HG03196 (cell line): ENCODE data around the gene COA6.
A peak's percentile ranks its signal among the peaks of the same experiment; 100 is the strongest.
"Not testable (repeated sequence)": the region's sequence is repeated elsewhere in the genome, so short reads cannot be mapped to it uniquely, and the experiment has no call there.

ENCODE experiments used
- ATAC-seq: cut with Tn5 transposase; IDR thresholded peaks from one replicate; pipeline ENCODE4 v1.9.1; 2021; ENCODE audit not compliant: unreplicated experiment

COA6 gene

DNA sequence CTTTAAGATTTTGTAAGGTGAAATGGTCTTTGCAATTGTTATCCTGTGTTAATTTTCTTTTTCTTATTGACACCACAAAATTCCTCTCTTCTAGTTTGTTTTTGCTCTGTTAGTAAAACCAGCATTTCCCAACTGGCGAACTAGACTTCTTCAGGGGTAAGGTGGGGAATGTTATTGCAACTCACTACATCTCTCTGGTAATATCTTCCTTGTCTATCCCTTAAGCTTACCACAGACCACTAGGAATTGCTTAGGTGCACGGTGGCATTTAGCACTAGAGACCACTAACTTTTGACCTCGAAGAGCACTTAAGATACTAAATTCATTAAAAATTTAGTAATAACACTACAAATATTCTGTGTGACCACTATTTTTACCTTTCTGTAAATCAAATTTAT lies 4.2 kb upstream of the COA6 start:
- ATAC-seq, result no peak

DNA sequence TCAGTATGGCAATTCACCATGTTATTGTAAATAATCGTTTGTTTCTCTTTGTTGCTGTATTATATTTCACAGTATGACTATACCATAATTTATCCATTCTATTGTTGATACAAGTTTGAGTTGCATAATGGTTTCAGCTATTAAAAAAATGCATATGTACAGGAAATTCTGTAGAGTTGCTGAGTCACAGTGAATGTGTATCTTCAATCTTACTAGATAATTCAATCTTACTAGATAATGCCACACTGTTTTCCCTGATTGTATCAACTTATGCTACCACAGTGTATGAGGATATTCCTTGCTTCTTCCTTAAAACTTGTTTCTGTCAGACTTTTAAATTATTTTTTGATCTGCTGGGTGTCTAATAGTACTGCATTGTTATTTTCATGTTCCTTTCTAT lies 3.5 kb upstream of the COA6 start:
- ATAC-seq, result no peak

DNA sequence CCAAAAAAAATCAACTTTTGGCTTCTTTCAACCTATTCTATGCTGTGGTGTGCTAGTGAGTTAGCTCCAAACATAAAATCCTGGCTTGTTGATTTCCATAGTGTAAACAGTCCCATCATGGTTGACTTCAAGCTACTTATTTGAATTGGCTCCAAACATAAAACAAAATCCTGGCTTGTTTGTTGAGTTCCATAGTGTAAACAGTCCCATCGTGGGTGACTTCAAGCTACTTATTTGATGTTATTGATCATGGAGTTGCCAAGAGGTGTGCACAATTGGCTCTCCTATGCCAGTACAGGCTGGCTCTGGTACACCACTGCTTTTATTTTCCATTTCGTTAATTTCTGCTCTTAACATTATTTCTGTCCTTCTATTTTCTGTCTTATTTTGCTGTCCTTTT lies 1.8 kb upstream of the COA6 start:
- ATAC-seq, result no peak

DNA sequence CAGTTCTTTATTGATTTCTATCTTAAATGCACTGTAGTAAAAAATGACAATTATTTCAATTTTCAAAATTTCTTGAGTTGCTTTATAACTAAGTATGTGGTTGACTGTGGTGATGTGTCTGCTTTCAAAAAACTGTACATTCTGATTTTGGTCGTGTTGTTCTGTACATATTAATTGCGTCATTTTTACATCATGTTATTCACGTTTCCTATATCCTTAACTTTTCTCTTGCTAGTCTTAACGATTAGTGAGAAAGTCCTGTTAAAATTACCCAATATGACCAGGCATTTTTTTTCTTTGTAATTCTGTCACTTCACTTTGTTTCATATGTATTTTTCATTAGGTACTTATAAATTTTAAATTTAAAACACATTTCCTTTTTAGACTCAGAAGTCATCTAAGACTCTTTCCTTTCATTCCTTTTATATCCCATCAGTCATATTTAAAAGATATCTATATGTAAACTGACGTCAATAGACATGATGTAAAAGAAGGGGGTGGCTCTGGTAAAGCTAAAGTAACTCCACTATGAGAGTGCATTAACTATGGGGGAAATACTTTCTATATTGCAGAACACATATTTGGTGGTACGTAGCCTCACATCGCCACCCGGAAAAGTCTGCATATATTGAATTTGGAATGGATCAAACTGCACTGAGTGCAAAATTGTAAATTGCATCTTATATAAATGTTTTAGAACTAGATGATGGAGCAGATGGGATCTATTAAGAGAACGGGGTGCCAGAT lies 1.1 kb upstream of the COA6 start:
- no peak for ATAC-seq

DNA sequence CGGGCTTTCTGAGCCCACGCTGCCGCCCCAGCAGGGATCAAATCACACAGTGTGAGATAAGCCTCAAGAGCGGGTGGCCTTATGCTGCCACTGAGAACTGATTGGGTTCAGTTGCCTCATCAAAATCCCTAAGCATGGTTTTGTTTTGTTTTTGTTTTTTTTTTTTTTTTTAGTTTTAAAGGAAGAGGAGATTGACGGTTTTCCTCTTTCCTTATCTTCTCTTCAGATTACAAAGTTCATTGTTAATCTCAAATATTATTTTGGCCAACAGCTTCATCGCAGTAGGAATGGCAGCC lies 651 bp downstream of the COA6 start:
- peak; percentile 13 for ATAC-seq

DNA sequence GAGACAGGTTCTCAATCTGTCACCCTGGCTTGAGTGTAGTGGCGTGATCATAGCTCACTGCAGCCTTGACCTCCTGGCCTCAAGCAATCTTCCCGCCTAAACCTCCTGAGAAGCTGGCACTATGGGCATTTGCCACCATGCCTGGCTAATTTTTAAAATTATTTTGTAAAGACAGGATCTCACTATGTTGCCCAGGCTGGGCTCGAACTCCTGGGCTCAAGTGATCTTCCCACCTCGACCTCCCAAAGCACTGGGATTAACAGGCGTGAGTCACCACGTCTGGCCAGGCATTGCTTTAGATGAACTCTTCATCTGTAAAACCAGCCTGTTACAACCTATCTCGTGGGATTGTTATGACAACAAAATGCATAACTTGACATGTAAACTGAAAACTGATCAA lies 2.4 kb downstream of the COA6 start:
- ATAC-seq, result no peak

DNA sequence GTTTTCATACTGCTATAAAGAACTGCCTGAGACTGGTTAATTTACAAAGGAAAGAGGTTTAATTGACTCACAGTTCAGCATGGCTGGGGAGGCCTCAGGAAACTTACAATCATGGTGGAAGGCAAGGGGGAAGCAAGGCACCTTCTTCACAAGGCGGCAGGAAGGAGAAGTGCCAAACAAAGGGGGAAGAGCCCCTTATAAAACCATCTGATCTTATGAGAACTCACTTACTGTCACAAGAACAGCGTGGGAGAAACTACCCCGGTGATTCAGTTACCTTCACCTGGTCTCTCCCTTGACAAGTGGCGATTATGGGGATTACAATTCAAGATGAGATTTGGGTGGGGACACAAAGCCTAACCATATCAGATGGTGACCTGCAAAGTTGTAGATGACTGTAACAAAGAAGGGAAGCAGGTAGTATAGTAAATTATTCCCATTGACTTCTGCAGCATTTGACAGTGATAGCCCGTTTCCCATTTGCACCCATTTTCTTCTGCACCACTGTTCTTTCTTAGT lies 6.4 kb downstream of the COA6 start:
- not testable (repeated sequence) for ATAC-seq

DNA sequence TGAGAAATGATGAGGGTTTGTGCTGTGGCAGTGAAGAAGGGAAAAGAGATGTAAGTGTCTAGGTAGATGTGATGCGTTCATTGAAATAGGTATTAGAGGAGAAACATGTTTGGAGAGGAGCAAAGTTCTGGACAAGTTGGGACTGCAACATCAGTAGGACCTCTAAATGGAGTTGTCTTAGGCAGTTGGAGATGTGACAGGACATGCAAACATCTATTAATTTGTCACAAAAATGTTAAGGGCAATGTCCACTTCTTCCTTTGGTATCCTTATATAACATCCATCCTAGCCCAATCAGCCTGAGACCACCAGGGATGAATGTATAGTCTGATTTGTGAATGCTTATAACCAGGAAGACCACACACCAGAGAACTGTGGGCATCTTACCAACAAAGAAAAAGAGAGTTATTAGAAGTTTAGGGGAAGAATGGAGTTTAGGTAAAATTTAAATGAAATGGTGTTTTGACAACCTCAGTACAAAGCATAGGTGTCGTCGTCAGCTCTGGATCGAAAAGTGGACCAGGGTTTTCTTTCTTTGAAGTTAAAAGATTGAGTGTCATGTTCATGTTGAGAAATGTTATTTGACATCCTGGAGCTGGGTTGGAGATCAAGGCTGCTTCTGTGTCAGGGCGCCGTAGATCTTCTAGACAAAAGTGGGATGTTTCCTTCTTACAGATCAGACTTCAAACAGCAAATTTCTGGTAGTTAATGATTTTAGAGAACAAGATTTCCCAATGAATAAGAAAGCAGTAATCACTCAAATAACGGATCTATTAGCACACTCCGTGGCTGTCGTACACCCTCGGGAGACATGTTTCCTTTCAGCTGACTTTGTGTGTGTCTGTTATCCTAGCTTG lies 8.7 kb downstream of the COA6 start:
- no peak for ATAC-seq

DNA sequence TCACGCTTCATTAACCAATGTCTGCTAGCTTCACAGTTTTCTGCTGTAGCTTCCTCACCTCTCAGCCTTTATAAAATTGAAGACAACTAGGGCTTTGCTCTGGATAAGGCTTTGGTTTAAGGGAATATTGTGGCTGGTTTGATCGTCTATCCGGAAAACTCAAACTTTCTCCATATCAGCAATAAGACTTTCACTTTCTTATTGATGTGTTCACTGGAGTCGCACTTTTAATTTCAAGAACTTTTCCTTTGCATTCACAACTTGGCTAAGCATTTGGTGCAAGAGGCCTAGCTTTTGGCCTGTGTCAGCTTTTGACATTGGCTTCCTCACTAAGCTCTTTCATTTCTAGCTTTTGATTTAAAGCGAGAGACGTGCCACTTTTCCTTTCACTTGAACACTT lies 12.9 kb downstream of the COA6 start:
- no peak for ATAC-seq

DNA sequence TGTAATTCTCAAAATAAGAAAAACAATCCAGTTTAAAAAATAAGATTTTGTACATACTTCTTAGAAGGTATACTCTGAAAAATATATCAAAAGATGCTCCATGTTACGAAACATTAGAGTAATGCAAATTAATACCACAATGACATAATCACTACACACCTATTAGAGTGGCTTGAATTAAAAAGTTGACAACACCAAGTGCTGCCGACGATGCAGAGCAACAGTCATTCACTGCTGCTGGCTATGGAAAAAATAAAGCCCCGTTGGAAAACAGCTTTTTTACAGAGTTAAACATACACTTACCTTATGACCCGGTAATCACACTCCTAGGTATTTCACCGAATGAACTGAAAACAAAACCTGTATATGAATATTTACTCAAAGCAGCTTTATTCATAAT lies 14.8 kb downstream of the COA6 start:
- no peak for ATAC-seq

DNA sequence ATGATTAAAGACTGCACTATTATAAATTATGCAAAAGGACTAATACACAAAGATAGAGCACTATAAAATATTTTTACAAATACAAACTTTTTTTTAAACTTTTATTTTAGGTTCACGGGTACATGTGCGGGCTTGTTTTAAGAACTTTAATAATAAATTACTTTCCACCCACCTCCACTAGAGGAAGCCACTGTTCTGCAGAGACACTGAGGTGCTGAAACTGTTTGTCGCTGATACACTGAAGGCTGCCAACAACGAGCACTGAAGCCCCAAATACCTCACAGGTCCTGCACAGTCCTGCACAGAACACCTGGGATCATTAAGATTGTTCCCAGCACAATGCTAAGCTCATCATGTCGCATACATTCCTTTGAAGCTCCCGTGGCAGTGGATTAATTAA lies 19.9 kb downstream of the COA6 start:
- no peak for ATAC-seq

DNA sequence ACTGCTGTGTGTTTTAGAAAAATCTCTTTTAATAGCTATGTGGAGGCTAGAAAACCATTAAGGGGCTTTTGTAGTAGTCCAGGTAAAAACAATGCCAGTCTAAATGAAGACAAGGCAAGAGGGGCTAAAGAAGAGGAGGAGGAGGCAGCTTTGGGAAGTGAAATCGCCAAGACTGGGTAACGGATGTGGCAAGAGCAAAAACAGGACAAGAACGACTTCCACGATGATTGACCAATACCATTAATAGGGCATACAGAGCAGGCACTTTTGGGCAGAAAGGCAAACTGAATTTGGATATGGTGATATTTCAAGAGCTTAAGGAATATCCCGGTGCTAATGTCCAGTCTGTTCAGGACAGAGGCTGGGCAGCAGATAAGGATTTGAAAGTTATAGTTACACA lies 22.0 kb downstream of the COA6 start:
- ATAC-seq, result no peak

DNA sequence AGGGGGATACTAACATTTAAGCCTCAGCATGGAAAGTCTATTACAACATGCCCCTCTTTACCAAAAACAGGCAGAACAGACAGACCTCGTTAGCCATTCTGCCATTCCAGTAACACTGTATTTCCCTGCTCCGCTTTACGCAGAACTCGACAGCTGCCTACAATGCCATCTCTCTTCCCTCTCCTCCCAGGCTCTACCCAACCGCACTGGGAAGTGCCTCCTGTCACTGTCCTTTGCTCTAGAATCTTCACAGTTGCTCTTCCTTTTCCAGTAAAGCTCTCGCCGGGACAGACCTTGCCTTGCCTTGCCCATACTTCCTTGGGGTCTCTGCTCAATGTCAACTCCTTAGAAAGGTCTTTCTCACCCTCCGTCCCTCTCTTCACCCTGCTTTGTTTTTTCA lies 22.8 kb downstream of the COA6 start:
- no peak for ATAC-seq

DNA sequence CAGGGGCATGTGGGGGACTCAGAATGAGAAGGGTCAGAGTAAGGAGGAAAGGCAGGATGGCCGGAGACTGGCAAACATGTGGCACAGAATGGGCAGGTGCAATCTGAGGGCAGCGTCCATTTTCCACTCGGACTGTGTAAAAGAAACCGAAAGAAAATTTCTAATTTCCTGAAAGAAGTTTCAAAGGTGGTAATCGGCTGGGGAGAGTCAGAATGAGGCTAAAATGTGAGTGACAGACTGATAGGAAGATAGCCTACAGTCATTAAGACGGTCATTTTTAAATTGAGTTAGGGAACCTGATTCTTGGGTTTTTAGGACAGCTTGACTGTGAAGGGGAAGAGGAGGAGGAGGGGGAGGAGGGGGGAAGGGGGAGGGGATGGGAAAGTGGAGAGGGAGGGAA lies 23.6 kb downstream of the COA6 start:
- no peak for ATAC-seq

DNA sequence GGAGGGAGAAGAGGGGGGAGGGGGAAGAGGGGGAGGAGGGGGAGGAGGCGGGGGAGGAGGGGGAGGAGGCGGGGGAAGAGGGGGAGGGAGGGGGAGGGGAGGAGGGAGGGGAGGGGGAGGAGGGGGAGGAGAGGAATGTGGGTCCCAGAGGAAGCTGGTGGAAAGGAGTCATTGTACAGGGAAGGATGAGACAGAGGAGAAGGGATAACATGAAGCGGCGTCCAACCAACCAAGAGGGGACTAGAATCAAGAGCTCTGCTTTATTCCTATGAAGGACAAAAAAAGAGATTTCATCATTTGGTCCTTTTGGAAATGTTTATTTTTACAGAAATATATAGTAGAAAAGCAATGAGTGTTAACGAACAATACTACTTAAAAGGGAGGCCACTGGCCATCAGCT lies 24.5 kb downstream of the COA6 start:
- ATAC-seq, result no peak

DNA sequence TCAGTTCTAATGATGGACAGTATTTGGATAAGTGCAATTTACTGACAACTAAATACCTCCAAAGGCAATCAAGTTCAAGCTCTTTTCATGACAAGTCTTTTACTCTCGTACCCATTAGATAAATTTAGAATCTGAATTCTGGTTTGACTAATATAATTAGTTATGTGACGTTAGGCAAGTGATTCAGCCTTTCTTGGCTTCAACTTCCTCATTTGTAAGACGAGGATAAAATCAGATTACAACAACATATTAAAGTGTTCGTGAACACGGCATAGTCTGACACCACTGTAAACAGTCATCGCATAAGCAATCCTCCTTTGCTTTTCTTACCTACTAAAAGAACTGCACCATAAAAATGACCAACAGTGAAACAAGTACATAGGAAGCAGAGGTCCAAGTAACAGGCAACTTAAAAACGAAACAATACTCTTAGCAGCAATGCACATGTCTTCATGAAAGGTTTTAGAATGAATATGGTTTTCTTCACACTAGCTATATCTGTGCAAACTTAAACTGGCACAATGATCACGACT lies 25.7 kb downstream of the COA6 start:
- peak; percentile 46 for ATAC-seq

DNA sequence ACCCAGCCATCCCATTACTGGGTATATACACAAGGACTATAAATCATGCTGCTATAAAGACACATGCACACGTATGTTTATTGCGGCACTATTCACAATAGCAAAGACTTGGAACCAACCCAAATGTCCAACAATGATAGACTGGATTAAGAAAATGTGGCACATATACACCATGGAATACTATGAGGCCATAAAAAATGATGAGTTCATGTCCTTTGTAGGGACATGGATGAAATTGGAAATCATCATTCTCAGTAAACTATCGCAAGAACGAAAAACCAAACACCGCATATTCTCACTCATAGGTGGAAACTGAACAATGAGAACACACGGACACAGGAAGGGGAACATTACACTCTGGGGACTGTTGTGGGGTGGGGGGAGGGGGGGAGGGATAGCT lies 26.3 kb downstream of the COA6 start:
- not testable (repeated sequence) for ATAC-seq

DNA sequence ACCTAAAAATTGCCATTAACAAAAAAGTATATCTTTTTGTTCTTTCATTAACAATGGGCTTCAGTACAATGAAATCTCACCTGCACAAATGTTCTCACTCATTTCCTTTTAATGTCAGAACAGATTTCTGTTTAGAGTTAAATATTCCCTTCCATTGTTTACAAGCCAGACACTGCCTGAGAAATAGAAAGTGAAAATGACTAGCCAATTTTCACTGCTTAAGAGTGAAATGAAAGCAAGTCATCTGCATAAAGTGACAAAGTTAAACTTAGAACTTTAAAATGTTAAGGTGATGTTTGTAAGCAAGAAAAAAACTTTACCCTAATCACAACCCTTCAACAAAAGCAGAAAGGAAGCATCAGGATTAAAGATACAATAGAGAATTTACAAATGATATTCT lies 27.5 kb downstream of the COA6 start:
- ATAC-seq, result peak; percentile 63

DNA sequence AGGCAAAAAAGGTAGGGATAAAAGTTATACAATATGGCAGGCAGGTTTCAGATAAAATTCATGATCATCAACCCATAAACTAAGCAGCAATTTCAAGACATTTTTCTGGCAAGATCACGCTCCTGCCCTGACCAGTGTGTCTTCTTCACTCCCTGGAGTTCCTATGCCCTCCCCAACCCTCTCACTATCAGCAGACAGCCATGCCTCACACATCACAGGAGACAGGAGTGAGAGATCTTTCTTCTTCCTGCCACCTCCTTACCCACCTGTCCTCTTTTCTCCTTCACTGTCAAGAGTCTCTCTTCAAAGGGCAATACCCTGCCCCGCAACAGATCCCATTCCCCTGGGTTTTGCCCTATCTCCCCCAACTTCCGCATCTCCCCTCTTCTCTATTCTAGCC lies 28.4 kb downstream of the COA6 start:
- ATAC-seq, result no peak

DNA sequence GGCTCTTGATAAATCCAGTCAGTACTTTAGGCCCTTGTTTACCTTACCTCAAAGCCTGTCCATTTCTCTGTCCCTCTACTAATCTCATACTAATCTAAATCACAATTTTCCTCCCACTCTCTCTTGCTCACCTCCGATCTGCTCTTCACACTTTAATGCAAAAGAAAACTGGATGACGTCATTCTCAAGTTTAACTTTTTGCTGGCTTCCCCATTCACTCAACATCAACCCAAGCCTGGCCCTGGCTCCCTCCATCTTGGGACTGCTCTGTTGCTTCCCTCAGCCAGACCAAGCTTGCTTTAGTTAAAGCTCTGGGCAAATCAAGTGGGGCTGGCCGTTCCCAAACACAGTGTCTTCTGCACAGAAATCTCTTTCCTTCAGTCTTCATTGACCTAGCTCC lies 29.7 kb downstream of the COA6 start:
- ATAC-seq, result no peak

DNA sequence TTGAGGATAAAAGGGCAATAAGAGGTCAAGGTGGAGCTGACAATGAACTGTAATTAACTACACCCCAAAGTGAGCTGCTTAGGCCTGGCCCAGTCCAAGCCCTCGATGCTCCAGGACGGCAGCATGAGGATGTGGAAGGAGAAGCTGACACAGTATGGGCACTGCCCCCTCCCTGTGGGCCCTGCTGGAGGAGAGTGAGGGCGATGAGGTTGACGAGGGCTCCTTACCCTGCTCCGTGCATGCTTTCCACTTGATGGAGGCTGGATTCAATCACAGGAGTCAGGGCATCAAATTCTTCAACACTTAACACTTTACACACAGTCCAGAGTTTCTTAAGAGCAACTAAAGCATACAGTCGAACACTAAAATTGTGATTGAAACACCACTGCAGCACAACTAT lies 32.4 kb downstream of the COA6 start:
- ATAC-seq, result no peak

DNA sequence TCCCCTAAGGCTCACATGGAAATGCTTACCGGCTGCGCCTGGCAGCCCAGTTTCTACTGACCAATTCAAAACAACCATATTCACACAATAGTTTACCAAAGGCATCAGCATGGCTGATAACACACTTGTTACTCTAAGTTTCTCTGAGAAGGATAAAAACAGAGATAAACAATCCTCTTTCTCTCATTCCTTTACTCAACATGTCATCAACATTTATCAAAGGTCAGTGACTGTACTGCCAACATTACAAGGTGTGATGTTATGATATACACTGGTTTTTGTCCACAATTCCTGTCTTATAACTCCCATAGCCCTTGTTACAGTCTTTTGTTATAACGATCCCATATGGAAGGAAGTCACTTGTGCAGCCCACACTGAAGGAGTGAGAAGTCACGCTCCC lies 33.6 kb downstream of the COA6 start:
- no peak for ATAC-seq
